ENCODE measurements around the gene FOXJ1. TPM values are rescaled to one million over a fixed set of nuclear protein-coding genes. Genes with fewer than 3 reads are reported as not detected.
A peak's percentile ranks its signal among the peaks of the same experiment; 100 is the strongest.

Gene FOXJ1
- total RNA-seq, 1 experiment from 2014 or later, result 0.28 TPM

GRCh38 chr17:76142039-76142584 is 1.1 kb upstream of the FOXJ1 start:
- DNase-seq (ENCODE audit: low read depth, low spot score), result no peak
- no peaks in the 10 kb centered on the region for H3K9me3 ChIP-seq (ENCODE audit: control insufficient read depth, insufficient read depth, low read depth, low read length)
- H3K4me1 ChIP-seq (ENCODE audit: control insufficient read depth, insufficient read depth, low read length), result peaks cover 21% of the 10 kb centered on the region
- no peaks in the 10 kb centered on the region for H3K36me3 ChIP-seq (ENCODE audit: control insufficient read depth, insufficient read depth, low read length)
- TF ChIP-seq CTCF (IDR thresholded peaks at IDR 0.05), result no peak
- TF ChIP-seq POLR2AphosphoS5 (IDR thresholded peaks at IDR 0.05; ENCODE audit: low read depth, low read length), result no peak
- no peak for TF ChIP-seq REST (IDR thresholded peaks at IDR 0.05; ENCODE audit: insufficient read depth in 1 of 2, low read depth in 2 of 2, low read length in 1 of 2)
- no peak for TF ChIP-seq TCF7L2 (IDR thresholded peaks at IDR 0.05; ENCODE audit: low read depth, low read length)
- no peak for TF ChIP-seq SIN3A (IDR thresholded peaks at IDR 0.05; ENCODE audit: borderline replicate concordance, insufficient read depth, low read depth, low read length)
- no peak for ATAC-seq
- BruUV-seq (replicated peaks), result no TSS peak
- POLR2A ChIA-PET, result interaction anchor here (0.6 to 0.7 kb wide), 2 partner anchors 10 to 15 kb away, joined by 3 read pairs; no protein-coding TSS in a partner anchor
- H3K27ac ChIP-seq (ENCODE audit: low read length), result no peak overlapping the region
- in situ Hi-C loops (cut with HindIII; ENCODE audit: low pct_unique_long_range_greater_than_20kb, low sequenced_read_pairs) (no loop called here), intact Hi-C loops (cut with micrococcal nuclease; ENCODE audit: unreplicated experiment) (no loop called here)
- peak overlapping the region in 1 of 2 experiments; percentile 59; a peak in 2 of 4 replicates for H3K4me3 ChIP-seq (ENCODE audit: low read depth in 2 of 2, low read length in 2 of 2)
- no peaks in the 10 kb centered on the region for H3K27me3 ChIP-seq (ENCODE audit: control insufficient read depth, insufficient read depth, low read length)
- CTCF ChIA-PET, result interaction anchor here (1.1 kb wide), 1 partner anchor 40 kb away, joined by 8 read pairs; no protein-coding TSS in a partner anchor

- intact Hi-C loops (cut with micrococcal nuclease; ENCODE audit: unreplicated experiment) (no loop called here), in situ Hi-C loops (cut with HindIII; ENCODE audit: low pct_unique_long_range_greater_than_20kb, low sequenced_read_pairs) (no loop called here)
- CTCF ChIA-PET, result interaction anchor here (0.5 to 1.1 kb wide), 4 partner anchors 12 to 182 kb away, joined by 3 to 8 read pairs (median 4); no protein-coding TSS in a partner anchor
- no peaks in the 10 kb centered on the region for H3K36me3 ChIP-seq (ENCODE audit: control insufficient read depth, insufficient read depth, low read length)
- ATAC-seq (peak; percentile 8), DNase-seq (ENCODE audit: low read depth, low spot score) (no peak)
- no TSS peak for BruUV-seq (replicated peaks)
- TF ChIP-seq CTCF (IDR thresholded peaks at IDR 0.05), result no peak
- no peak for TF ChIP-seq TCF7L2 (IDR thresholded peaks at IDR 0.05; ENCODE audit: low read depth, low read length)
- TF ChIP-seq POLR2AphosphoS5 (IDR thresholded peaks at IDR 0.05; ENCODE audit: low read depth, low read length), result no peak
- TF ChIP-seq SIN3A (IDR thresholded peaks at IDR 0.05; ENCODE audit: borderline replicate concordance, insufficient read depth, low read depth, low read length), result no peak
- TF ChIP-seq REST (IDR thresholded peaks at IDR 0.05; ENCODE audit: insufficient read depth in 1 of 2, low read depth in 2 of 2, low read length in 1 of 2), result no peak
- no peak overlapping the region for H3K27ac ChIP-seq (ENCODE audit: low read length)
- POLR2A ChIA-PET, result interaction anchor here (0.5 to 0.7 kb wide), 4 partner anchors 10 to 105 kb away, joined by 4 to 8 read pairs (median 5); no protein-coding TSS in a partner anchor
- peak overlapping the region; percentile 52 to 59 for H3K4me3 ChIP-seq (ENCODE audit: low read depth in 2 of 2, low read length in 2 of 2)
- H3K9me3 ChIP-seq (ENCODE audit: control insufficient read depth, insufficient read depth, low read depth, low read length), result no peaks in the 10 kb centered on the region
- H3K4me1 ChIP-seq (ENCODE audit: control insufficient read depth, insufficient read depth, low read length), result peaks cover 21% of the 10 kb centered on the region
- H3K27me3 ChIP-seq (ENCODE audit: control insufficient read depth, insufficient read depth, low read length), result no peaks in the 10 kb centered on the region
Observed at GRCh38 chr17:76140661-76141211, 309 bp downstream of the FOXJ1 start.

Measured in Panc1 (cell line).